GM23338 (cell line): Measurements from ENCODE around the gene ADGRG2. TPM values are rescaled to one million over a fixed set of nuclear protein-coding genes. Genes with fewer than 3 reads are reported as not detected.

Experiments
- ATAC-seq: fragments of 200-7000 bp; cut with Tn5 transposase; 3 replicates; pipeline ENCODE4 v1.9.1; 2020
- DNase-seq: peaks from one replicate; pipeline ENCODE4 v3.0.0-alpha.2; 2015; ENCODE audit warnings: low spot score
- H2AFZ ChIP-seq: fragments of 200-600 bp; sonication (generic); 2 replicates; pipeline ENCODE4 v1.8.0; 2016; ENCODE audit warnings: antibody characterized with exemption, mild to moderate bottlenecking, moderate library complexity
- H3F3A ChIP-seq: fragments of 200-600 bp; sonication (generic); replicated peaks from 2 replicates; pipeline ENCODE4 v1.8.0; 2017; ENCODE audit warnings: antibody characterized with exemption, mixed run types, low read depth
- H3K27ac ChIP-seq: fragments of 200-600 bp; sonication (generic); 2 replicates; pipeline ENCODE4 v1.6.1; 2016; ENCODE audit warnings: low read depth
- H3K27me3 ChIP-seq: fragments of 200-600 bp; sonication (generic); 2 replicates; pipeline ENCODE4 v1.8.0; 2016; ENCODE audit warnings: mild to moderate bottlenecking, mixed run types, moderate library complexity; ENCODE audit not compliant: insufficient read depth
- H3K36me3 ChIP-seq: fragments of 200-600 bp; sonication (generic); 2 replicates; pipeline ENCODE4 v1.8.0; 2016; ENCODE audit warnings: mild to moderate bottlenecking; ENCODE audit not compliant: insufficient read depth
- H3K4me1 ChIP-seq: fragments of 200-600 bp; sonication (generic); 2 replicates; pipeline ENCODE4 v1.8.0; 2016; ENCODE audit warnings: mild to moderate bottlenecking, moderate library complexity; ENCODE audit not compliant: insufficient read depth
- H3K4me2 ChIP-seq: fragments of 200-600 bp; sonication (generic); 2 replicates; pipeline ENCODE4 v1.7.1; 2017; ENCODE audit warnings: mixed run types
- H3K4me3 ChIP-seq: fragments of 200-600 bp; sonication (generic); 2 replicates; pipeline ENCODE4 v1.6.1; 2016; ENCODE audit warnings: mixed run types
- H3K79me2 ChIP-seq: fragments of 200-600 bp; sonication (generic); replicated peaks from 2 replicates; pipeline ENCODE4 v1.8.0; 2017; ENCODE audit warnings: mild to moderate bottlenecking; ENCODE audit not compliant: insufficient read depth
- H3K9me2 ChIP-seq: fragments of 200-600 bp; sonication (generic); 2 replicates; pipeline ENCODE4 v1.8.0; 2017; ENCODE audit not compliant: insufficient read depth
- H4K20me1 ChIP-seq: fragments of 200-600 bp; sonication (generic); replicated peaks from 2 replicates; pipeline ENCODE4 v1.8.0; 2017; ENCODE audit warnings: mild to moderate bottlenecking; ENCODE audit not compliant: insufficient read depth
- H3K27ac Mint-ChIP-seq: 2 replicates; pipeline ENCODE4 v1.8.0; 2020; ENCODE audit warnings: inconsistent platforms, mild to moderate bottlenecking, moderate library complexity, mixed read lengths
- H3K27me3 Mint-ChIP-seq: 3 replicates; pipeline ENCODE4 v1.8.0; 2022; ENCODE audit warnings: low read depth, mild to moderate bottlenecking, moderate library complexity, mixed read lengths, inconsistent platforms; ENCODE audit not compliant: insufficient read depth, poor library complexity
- H3K36me3 Mint-ChIP-seq: 3 replicates; pipeline ENCODE4 v1.8.0; 2021; ENCODE audit warnings: low read depth, mild to moderate bottlenecking, inconsistent platforms, moderate library complexity, mixed read lengths
- H3K4me1 Mint-ChIP-seq: 3 replicates; pipeline ENCODE4 v1.8.0; 2020; ENCODE audit warnings: mild to moderate bottlenecking, inconsistent platforms, mixed read lengths
- H3K4me3 Mint-ChIP-seq: 3 replicates; pipeline ENCODE4 v1.8.0; 2021; ENCODE audit warnings: moderate library complexity, mild to moderate bottlenecking, inconsistent platforms, mixed read lengths
- H3K9me3 Mint-ChIP-seq: 3 replicates; pipeline ENCODE4 v1.8.0; 2020; ENCODE audit warnings: moderate library complexity, mild to moderate bottlenecking, inconsistent platforms, mixed read lengths
- CREB1 ChIP-seq: fragments of 250-450 bp; sonication (Bioruptor Pico); IDR thresholded peaks from 2 replicates; pipeline ENCODE4 v1.5.0; 2020; ENCODE audit warnings: low read depth, mild to moderate bottlenecking, moderate library complexity
- CTCF ChIP-seq, 2 experiments: fragments of 200-600 bp in 1 of 2; sonication (generic) in 1 of 2; conservative IDR thresholded peaks; 2 replicates each; pipeline versions ENCODE4 v1.5.1 to v1.6.1; 2016 to 2017; ENCODE audit warnings: antibody characterized with exemption in 2 of 2, low read depth in 2 of 2, mild to moderate bottlenecking in 2 of 2, moderate library complexity in 1 of 2
- EZH2 ChIP-seq: fragments of 200-600 bp; sonication (generic); IDR thresholded peaks from one replicate; pipeline ENCODE4 v1.8.0; 2017; ENCODE audit warnings: antibody characterized with exemption, mild to moderate bottlenecking, low read depth; ENCODE audit not compliant: unreplicated experiment
- EZH2phosphoT487 ChIP-seq: fragments of 200-600 bp; sonication (generic); IDR thresholded peaks from one replicate; pipeline ENCODE4 v1.8.1; 2018; ENCODE audit warnings: antibody characterized with exemption; ENCODE audit not compliant: unreplicated experiment
- JUNB ChIP-seq: IDR thresholded peaks from one replicate; pipeline ENCODE4 v1.6.1; 2016; ENCODE audit warnings: antibody characterized with exemption; ENCODE audit not compliant: unreplicated experiment
- NANOG ChIP-seq: IDR thresholded peaks from 2 replicates; pipeline ENCODE4 v1.6.1; 2016; ENCODE audit warnings: antibody characterized with exemption, borderline replicate concordance
- POLR2AphosphoS5 ChIP-seq: IDR thresholded peaks from 2 replicates; pipeline ENCODE4 v1.6.1; 2016; ENCODE audit warnings: antibody characterized with exemption, low read depth
- STAT1 ChIP-seq: IDR thresholded peaks from one replicate; pipeline ENCODE4 v1.6.1; 2016; ENCODE audit warnings: antibody characterized with exemption; ENCODE audit not compliant: unreplicated experiment
- ZNF114 ChIP-seq: fragments of 250-450 bp; sonication (Bioruptor Pico); IDR thresholded peaks from 2 replicates; pipeline ENCODE4 v1.5.0; 2020; ENCODE audit warnings: mild to moderate bottlenecking, moderate library complexity
- ZNF331 ChIP-seq: fragments of 250-450 bp; sonication (Bioruptor Pico); IDR thresholded peaks from 2 replicates; pipeline ENCODE4 v1.5.0; 2020; ENCODE audit warnings: low read depth, mild to moderate bottlenecking, moderate library complexity
- polyA plus RNA-seq: library from polyadenylated mRNA; unstranded; fragments of >200 nt; fragmentation: Nextera tagmentation; extraction: Ambion mirVana; gene quantifications from 2 replicates; pipeline ENCODE4 v1.2.1, GENCODE V29; 2016
- total RNA-seq: library from RNA; depleted of rRNA; stranded (reverse); fragments of >200 nt; shearing (Covaris generic); gene quantifications from 2 replicates; pipeline ENCODE4 v1.2.3, GENCODE V29; 2014
- TF ChIP-seq, protein P1 (sequence below): IDR thresholded peaks from 2 replicates; pipeline ENCODE4 v1.6.1; 2016; ENCODE audit warnings: antibody characterized with exemption
- TF ChIP-seq, protein P2 (sequence below): IDR thresholded peaks from one replicate; pipeline ENCODE4 v1.6.1; 2018; ENCODE audit warnings: antibody characterized with exemption; ENCODE audit not compliant: unreplicated experiment
- TF ChIP-seq, protein P3 (sequence below): fragments of 250-450 bp; sonication (Bioruptor Pico); IDR thresholded peaks from 2 replicates; pipeline ENCODE4 v1.5.0; 2020; ENCODE audit warnings: mild to moderate bottlenecking, moderate library complexity

The ADGRG2 gene
- total and polyA plus RNA-seq, 2 experiments from 2014 or later = 4.0 to 10.8 TPM

DNA sequence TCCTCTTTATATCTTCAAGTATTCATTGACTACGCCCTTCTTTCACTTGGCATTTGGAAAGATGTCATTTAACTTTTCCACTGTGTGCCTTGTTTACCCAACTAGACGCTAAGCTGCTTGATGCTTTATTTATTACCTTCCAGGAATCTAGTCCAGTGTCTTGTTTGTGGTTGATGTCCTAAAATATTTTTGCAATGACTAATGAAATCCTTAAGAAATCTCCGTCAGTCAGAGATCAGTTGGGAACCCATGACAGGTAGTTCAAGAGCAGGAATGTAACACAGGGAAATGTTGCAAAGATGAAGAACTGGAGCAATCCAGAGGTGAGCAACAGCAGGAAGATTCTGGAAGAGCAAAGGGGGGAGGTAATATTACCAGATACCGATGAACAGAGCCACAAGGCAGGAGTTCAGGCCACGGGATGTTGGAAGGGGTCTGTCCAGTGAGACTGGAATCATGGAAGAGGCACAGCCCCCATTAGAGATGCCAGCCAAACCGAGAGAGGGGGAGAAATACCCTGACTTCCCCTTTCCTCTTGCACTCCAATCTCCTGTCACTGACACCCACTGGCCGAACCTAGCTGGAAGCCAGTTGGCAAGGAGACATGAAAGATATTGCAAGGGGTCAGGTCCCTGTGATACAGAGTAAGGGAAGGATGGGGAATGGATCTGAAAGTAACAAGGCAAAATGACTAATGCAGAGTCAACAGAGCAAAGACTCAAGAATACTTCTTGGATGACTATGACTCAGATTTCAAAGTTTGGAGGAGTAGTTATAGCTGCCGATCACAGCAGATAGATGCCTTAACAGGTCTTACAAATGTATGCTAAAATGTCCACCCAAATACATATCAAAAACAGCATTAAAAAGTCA is 75.7 kb downstream of the ADGRG2 start:
- Histone ChIP-seq H3K4me3 (no peak overlapping the region), H3K79me2 (no peaks in the 10 kb centered on the region), H3K9me2 (no peaks in the 10 kb centered on the region), H3K27me3 (no peaks in the 10 kb centered on the region), H2AFZ (no peak overlapping the region), H3F3A (no peaks in the 10 kb centered on the region), H3K36me3 (no peaks in the 10 kb centered on the region), H3K4me1 (no peaks in the 10 kb centered on the region), H4K20me1 (no peaks in the 10 kb centered on the region), H3K4me2 (no peak overlapping the region), H3K27ac (no peak overlapping the region)
- H3K4me3 Mint-ChIP-seq = no peak overlapping the region
- H3K4me1 Mint-ChIP-seq = no peaks in the 10 kb centered on the region; the same call in 2 of the 3 replicates
- DNase-seq = no peak
- H3K27ac Mint-ChIP-seq = no peak overlapping the region
- TF ChIP-seq EZH2phosphoT487 (no peak), STAT1 (no peak), CTCF (conservative IDR thresholded peaks at IDR 0.05; ENCODE audit: low read depth in 2 of 2) (no peak), ZNF331 (CRISPR knock-in tag) (no peak), NANOG (no peak), EZH2 (no peak), POLR2AphosphoS5 (no peak), JUNB (no peak), ZNF114 (CRISPR knock-in tag) (no peak), CREB1 (CRISPR knock-in tag) (no peak)
- TF ChIP-seq, protein P1, sequence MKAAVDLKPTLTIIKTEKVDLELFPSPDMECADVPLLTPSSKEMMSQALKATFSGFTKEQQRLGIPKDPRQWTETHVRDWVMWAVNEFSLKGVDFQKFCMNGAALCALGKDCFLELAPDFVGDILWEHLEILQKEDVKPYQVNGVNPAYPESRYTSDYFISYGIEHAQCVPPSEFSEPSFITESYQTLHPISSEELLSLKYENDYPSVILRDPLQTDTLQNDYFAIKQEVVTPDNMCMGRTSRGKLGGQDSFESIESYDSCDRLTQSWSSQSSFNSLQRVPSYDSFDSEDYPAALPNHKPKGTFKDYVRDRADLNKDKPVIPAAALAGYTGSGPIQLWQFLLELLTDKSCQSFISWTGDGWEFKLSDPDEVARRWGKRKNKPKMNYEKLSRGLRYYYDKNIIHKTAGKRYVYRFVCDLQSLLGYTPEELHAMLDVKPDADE = no peak
- TF ChIP-seq, protein P2, sequence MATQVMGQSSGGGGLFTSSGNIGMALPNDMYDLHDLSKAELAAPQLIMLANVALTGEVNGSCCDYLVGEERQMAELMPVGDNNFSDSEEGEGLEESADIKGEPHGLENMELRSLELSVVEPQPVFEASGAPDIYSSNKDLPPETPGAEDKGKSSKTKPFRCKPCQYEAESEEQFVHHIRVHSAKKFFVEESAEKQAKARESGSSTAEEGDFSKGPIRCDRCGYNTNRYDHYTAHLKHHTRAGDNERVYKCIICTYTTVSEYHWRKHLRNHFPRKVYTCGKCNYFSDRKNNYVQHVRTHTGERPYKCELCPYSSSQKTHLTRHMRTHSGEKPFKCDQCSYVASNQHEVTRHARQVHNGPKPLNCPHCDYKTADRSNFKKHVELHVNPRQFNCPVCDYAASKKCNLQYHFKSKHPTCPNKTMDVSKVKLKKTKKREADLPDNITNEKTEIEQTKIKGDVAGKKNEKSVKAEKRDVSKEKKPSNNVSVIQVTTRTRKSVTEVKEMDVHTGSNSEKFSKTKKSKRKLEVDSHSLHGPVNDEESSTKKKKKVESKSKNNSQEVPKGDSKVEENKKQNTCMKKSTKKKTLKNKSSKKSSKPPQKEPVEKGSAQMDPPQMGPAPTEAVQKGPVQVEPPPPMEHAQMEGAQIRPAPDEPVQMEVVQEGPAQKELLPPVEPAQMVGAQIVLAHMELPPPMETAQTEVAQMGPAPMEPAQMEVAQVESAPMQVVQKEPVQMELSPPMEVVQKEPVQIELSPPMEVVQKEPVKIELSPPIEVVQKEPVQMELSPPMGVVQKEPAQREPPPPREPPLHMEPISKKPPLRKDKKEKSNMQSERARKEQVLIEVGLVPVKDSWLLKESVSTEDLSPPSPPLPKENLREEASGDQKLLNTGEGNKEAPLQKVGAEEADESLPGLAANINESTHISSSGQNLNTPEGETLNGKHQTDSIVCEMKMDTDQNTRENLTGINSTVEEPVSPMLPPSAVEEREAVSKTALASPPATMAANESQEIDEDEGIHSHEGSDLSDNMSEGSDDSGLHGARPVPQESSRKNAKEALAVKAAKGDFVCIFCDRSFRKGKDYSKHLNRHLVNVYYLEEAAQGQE = no peak
- TF ChIP-seq, protein P3, sequence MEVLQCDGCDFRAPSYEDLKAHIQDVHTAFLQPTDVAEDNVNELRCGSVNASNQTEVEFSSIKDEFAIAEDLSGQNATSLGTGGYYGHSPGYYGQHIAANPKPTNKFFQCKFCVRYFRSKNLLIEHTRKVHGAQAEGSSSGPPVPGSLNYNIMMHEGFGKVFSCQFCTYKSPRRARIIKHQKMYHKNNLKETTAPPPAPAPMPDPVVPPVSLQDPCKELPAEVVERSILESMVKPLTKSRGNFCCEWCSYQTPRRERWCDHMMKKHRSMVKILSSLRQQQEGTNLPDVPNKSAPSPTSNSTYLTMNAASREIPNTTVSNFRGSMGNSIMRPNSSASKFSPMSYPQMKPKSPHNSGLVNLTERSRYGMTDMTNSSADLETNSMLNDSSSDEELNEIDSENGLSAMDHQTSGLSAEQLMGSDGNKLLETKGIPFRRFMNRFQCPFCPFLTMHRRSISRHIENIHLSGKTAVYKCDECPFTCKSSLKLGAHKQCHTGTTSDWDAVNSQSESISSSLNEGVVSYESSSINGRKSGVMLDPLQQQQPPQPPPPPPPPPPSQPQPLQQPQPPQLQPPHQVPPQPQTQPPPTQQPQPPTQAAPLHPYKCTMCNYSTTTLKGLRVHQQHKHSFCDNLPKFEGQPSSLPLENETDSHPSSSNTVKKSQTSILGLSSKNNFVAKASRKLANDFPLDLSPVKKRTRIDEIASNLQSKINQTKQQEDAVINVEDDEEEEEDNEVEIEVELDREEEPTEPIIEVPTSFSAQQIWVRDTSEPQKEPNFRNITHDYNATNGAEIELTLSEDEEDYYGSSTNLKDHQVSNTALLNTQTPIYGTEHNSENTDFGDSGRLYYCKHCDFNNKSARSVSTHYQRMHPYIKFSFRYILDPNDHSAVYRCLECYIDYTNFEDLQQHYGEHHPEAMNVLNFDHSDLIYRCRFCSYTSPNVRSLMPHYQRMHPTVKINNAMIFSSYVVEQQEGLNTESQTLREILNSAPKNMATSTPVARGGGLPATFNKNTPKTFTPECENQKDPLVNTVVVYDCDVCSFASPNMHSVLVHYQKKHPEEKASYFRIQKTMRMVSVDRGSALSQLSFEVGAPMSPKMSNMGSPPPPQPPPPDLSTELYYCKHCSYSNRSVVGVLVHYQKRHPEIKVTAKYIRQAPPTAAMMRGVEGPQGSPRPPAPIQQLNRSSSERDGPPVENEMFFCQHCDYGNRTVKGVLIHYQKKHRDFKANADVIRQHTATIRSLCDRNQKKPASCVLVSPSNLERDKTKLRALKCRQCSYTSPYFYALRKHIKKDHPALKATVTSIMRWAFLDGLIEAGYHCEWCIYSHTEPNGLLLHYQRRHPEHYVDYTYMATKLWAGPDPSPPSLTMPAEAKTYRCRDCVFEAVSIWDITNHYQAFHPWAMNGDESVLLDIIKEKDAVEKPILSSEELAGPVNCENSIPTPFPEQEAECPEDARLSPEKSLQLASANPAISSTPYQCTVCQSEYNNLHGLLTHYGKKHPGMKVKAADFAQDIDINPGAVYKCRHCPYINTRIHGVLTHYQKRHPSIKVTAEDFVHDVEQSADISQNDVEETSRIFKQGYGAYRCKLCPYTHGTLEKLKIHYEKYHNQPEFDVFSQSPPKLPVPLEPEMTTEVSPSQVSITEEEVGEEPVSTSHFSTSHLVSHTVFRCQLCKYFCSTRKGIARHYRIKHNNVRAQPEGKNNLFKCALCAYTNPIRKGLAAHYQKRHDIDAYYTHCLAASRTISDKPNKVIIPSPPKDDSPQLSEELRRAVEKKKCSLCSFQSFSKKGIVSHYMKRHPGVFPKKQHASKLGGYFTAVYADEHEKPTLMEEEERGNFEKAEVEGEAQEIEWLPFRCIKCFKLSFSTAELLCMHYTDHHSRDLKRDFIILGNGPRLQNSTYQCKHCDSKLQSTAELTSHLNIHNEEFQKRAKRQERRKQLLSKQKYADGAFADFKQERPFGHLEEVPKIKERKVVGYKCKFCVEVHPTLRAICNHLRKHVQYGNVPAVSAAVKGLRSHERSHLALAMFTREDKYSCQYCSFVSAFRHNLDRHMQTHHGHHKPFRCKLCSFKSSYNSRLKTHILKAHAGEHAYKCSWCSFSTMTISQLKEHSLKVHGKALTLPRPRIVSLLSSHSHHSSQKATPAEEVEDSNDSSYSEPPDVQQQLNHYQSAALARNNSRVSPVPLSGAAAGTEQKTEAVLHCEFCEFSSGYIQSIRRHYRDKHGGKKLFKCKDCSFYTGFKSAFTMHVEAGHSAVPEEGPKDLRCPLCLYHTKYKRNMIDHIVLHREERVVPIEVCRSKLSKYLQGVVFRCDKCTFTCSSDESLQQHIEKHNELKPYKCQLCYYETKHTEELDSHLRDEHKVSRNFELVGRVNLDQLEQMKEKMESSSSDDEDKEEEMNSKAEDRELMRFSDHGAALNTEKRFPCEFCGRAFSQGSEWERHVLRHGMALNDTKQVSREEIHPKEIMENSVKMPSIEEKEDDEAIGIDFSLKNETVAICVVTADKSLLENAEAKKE (CRISPR knock-in tag) = no peak
- no peak for ATAC-seq
- no peaks in the 10 kb centered on the region; the same call in 2 of the 3 replicates for H3K9me3 Mint-ChIP-seq
- peaks cover 4% of the 10 kb centered on the region; the same call in 2 of the 3 replicates for H3K36me3 Mint-ChIP-seq
- H3K27me3 Mint-ChIP-seq = no peaks in the 10 kb centered on the region
